Astrocyte of the cerebellum (primary cell): ENCODE measurements around the gene C2CD3.
A peak's percentile ranks its signal among the peaks of the same experiment; 100 is the strongest.

Experiments used
- DNase-seq: peaks from one replicate; pipeline ENCODE4 v3.0.0-alpha.2; 2011; ENCODE audit warnings: low read depth
- H3K4me3 ChIP-seq: 2 replicates; pipeline ENCODE4 v1.5.1; 2011; ENCODE audit warnings: mild to moderate bottlenecking, low read depth, low read length, moderate library complexity
- in situ Hi-C: cut with HindIII; loops from 2 replicates; pipeline ENCODE4 v1.10.0; 2017; ENCODE audit warnings: low sequenced_read_pairs
- TF ChIP-seq, protein P1 (sequence below): IDR thresholded peaks from 2 replicates; pipeline ENCODE4 v1.5.1; 2012; ENCODE audit warnings: low read length, low read depth, moderate library complexity, mild to moderate bottlenecking; ENCODE audit errors: missing control alignments

Gene C2CD3

GRCh38 chr11:74018331-74019005 lies 152.3 kb downstream of the C2CD3 start:
- TF ChIP-seq, protein P1, sequence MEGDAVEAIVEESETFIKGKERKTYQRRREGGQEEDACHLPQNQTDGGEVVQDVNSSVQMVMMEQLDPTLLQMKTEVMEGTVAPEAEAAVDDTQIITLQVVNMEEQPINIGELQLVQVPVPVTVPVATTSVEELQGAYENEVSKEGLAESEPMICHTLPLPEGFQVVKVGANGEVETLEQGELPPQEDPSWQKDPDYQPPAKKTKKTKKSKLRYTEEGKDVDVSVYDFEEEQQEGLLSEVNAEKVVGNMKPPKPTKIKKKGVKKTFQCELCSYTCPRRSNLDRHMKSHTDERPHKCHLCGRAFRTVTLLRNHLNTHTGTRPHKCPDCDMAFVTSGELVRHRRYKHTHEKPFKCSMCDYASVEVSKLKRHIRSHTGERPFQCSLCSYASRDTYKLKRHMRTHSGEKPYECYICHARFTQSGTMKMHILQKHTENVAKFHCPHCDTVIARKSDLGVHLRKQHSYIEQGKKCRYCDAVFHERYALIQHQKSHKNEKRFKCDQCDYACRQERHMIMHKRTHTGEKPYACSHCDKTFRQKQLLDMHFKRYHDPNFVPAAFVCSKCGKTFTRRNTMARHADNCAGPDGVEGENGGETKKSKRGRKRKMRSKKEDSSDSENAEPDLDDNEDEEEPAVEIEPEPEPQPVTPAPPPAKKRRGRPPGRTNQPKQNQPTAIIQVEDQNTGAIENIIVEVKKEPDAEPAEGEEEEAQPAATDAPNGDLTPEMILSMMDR: no peak
- no peak overlapping the region for H3K4me3 ChIP-seq
- in situ Hi-C loops: no loop called here
- peak; percentile 59 for DNase-seq

DNA sequence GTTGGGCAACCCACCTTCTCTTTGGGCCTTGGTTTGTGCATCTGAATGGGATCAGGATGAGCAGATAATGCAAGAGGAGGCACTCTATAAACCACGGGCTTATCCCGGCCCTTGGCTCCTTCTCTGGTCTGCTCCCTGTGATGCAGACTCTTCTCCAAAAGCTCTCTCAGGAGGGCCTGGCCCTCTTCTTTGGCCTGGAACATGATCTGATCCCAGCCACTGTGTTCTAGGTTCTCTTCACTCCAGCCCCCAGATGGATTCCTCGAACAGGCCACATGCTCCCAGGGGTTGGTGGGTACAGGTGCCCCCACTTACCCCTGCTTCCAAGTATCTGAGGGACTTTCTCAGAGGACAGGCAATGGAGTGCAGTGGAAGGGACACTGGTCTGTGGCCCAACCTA lies 153.2 kb downstream of the C2CD3 start:
- TF ChIP-seq, protein P1: no peak
- DNase-seq: no peak
- in situ Hi-C loops: no loop called here
- H3K4me3 ChIP-seq: no peak overlapping the region

- in situ Hi-C loops: no loop called here
- no peak for DNase-seq
Observed at GRCh38 chr11:74015919-74016684, 154.7 kb downstream of the C2CD3 start.

GRCh38 chr11:74014880-74015279 lies 155.9 kb downstream of the C2CD3 start:
- DNase-seq: no peak
- no peak overlapping the region for H3K4me3 ChIP-seq
- TF ChIP-seq, protein P1: no peak
- in situ Hi-C loops: loop anchor here (5.0 kb wide), 1 partner anchor 57 kb away; no protein-coding TSS in a partner anchor

More at GRCh38 chr11:74015919-74016684, 154.7 kb downstream of the C2CD3 start:
- no peak overlapping the region for H3K4me3 ChIP-seq
- TF ChIP-seq, protein P1: no peak

GRCh38 chr11:74013141-74013540 lies 157.7 kb downstream of the C2CD3 start:
- TF ChIP-seq, protein P1: no peak
- no peak for DNase-seq
- H3K4me3 ChIP-seq: no peak overlapping the region
- in situ Hi-C loops: loop anchor here (5.0 kb wide), 1 partner anchor 59 kb away; no protein-coding TSS in a partner anchor

- TF ChIP-seq, protein P1: no peak
- in situ Hi-C loops: loop anchor here (5.0 kb wide), 1 partner anchor 60 kb away; no protein-coding TSS in a partner anchor
- H3K4me3 ChIP-seq: no peak overlapping the region
- DNase-seq: no peak
Observed at GRCh38 chr11:74012074-74012809, 158.6 kb downstream of the C2CD3 start.
